GM23248 (cell line): ENCODE results near the gene ZNF460. TPM values are rescaled to one million over a fixed set of nuclear protein-coding genes. Genes with fewer than 3 reads are reported as not detected.
"Not testable (repeated sequence)": the region's sequence is repeated elsewhere in the genome, so short reads cannot be mapped to it uniquely, and the experiment has no call there.

Experiments
- DNase-seq: peaks from one replicate; pipeline ENCODE4 v3.0.0-alpha.2; 2015
- H2AFZ ChIP-seq: fragments of 200-600 bp; sonication (generic); 2 replicates; pipeline ENCODE4 v1.6.1; 2016; ENCODE audit warnings: antibody characterized with exemption
- H3F3A ChIP-seq: fragments of 200-600 bp; sonication (generic); 2 replicates; pipeline ENCODE4 v1.6.1; 2016; ENCODE audit warnings: mild to moderate bottlenecking, antibody characterized with exemption, mixed run types; ENCODE audit not compliant: insufficient read depth
- H3K27ac ChIP-seq: fragments of 200-600 bp; sonication (generic); 2 replicates; pipeline ENCODE4 v1.5.1; 2016; ENCODE audit warnings: mild to moderate bottlenecking
- H3K27me3 ChIP-seq: fragments of 200-600 bp; sonication (generic); replicated peaks from 2 replicates; pipeline ENCODE4 v1.6.1; 2016; ENCODE audit warnings: mild to moderate bottlenecking; ENCODE audit not compliant: insufficient read depth
- H3K36me3 ChIP-seq: fragments of 200-600 bp; sonication (generic); 2 replicates; pipeline ENCODE4 v1.6.1; 2016; ENCODE audit warnings: low read depth, mild to moderate bottlenecking
- H3K4me1 ChIP-seq: fragments of 200-600 bp; sonication (generic); 2 replicates; pipeline ENCODE4 v1.6.1; 2016; ENCODE audit warnings: mild to moderate bottlenecking; ENCODE audit not compliant: insufficient read depth
- H3K4me2 ChIP-seq: fragments of 200-600 bp; sonication (generic); one replicate; pipeline ENCODE4 v1.6.1; 2016; ENCODE audit warnings: mild to moderate bottlenecking; ENCODE audit not compliant: unreplicated experiment
- H3K4me3 ChIP-seq: fragments of 200-600 bp; sonication (generic); 2 replicates; pipeline ENCODE4 v1.5.1; 2016; ENCODE audit warnings: mild to moderate bottlenecking
- H3K79me2 ChIP-seq: fragments of 200-600 bp; sonication (generic); 2 replicates; pipeline ENCODE4 v1.6.1; 2016; ENCODE audit warnings: mild to moderate bottlenecking; ENCODE audit not compliant: insufficient read depth
- H3K9ac ChIP-seq: fragments of 200-600 bp; sonication (generic); 2 replicates; pipeline ENCODE4 v1.6.1; 2016; ENCODE audit warnings: mild to moderate bottlenecking
- H3K9me2 ChIP-seq: fragments of 200-600 bp; sonication (generic); 2 replicates; pipeline ENCODE4 v1.6.1; 2016; ENCODE audit warnings: mixed run types, mild to moderate bottlenecking, moderate library complexity; ENCODE audit not compliant: insufficient read depth
- H3K9me3 ChIP-seq: fragments of 200-600 bp; sonication (generic); one replicate; pipeline ENCODE4 v1.6.1; 2017; ENCODE audit warnings: low read depth
- H4K20me1 ChIP-seq: fragments of 200-600 bp; sonication (generic); 2 replicates; pipeline ENCODE4 v1.6.0; 2016; ENCODE audit not compliant: insufficient read depth
- EZH2 ChIP-seq: fragments of 200-600 bp; sonication (generic); IDR thresholded peaks from 2 replicates; pipeline ENCODE4 v1.6.1; 2018; ENCODE audit warnings: antibody characterized with exemption, mild to moderate bottlenecking; ENCODE audit not compliant: insufficient read depth, poor library complexity, severe bottlenecking
- EZH2phosphoT487 ChIP-seq: fragments of 200-600 bp; sonication (generic); IDR thresholded peaks from 2 replicates; pipeline ENCODE4 v1.6.1; 2018; ENCODE audit warnings: antibody characterized with exemption, moderate library complexity, mild to moderate bottlenecking, low read depth; ENCODE audit not compliant: insufficient read depth
- WGBS, 2 experiments: methylation state at CpG; one replicate each; pipeline ENCODE4 v1.1.6; 2015 to 2017; ENCODE audit warnings: low lambda C conversion rate in 2 of 2, low coverage in 1 of 2; ENCODE audit errors: missing lambda C conversion rate in 2 of 2; 5-methylcytosine and 5-hydroxymethylcytosine counted together
- in situ Hi-C: fragments of 300-500 bp; cut with MboI; formaldehyde crosslinking; loops from 2 replicates; pipeline ENCODE4 v1.15.0; 2020
- polyA plus RNA-seq: library from polyadenylated mRNA; unstranded; fragments of >200 nt; fragmentation: Nextera tagmentation; extraction: Ambion mirVana; gene quantifications from 2 replicates; pipeline ENCODE4 v1.2.1, GENCODE V29; 2016
- total RNA-seq: library from RNA; depleted of rRNA; stranded (reverse); fragments of >200 nt; shearing (Covaris generic); gene quantifications from 2 replicates; pipeline ENCODE4 v1.2.3, GENCODE V29; 2014

ZNF460 gene
- total and polyA plus RNA-seq, 2 experiments from 2014 or later: 7.6 to 49.3 TPM

DNA sequence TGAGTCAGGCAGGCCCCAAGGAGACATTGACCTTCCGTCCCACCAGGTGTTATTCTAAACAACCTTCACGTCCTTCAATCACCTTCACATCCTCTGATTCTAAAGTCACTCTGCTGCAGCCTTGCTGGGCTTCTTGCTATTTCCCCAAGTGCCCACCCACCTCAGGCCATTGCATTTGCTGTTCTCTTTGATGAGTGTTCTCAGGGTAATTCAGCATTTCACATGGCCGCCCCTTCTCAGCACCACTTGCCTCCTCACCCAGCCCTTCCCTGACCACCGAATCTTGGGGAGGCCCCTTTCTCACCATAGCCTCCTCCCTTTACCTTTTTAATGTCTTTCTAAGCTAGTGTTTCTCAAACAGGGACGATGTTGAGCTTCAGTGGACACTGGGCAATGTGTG lies 35.2 kb upstream of the ZNF460 start:
- no peak for TF ChIP-seq EZH2
- TF ChIP-seq EZH2phosphoT487: no peak
- WGBS, 2 experiments: 94 to 95% methylated on average over 5 of the region's 5 CpGs
- H3K4me2 ChIP-seq: no peak overlapping the region
- no peaks in the 10 kb centered on the region for H3F3A ChIP-seq
- H2AFZ ChIP-seq: no peak overlapping the region
- peaks cover 23% of the 10 kb centered on the region; the same call in 1 of the 2 replicates for H3K36me3 ChIP-seq
- peaks cover 12% of the 10 kb centered on the region for H3K4me1 ChIP-seq
- H3K9ac ChIP-seq: no peak overlapping the region
- no peak for DNase-seq
- H3K27me3 ChIP-seq: no peaks in the 10 kb centered on the region
- H3K27ac ChIP-seq: no peak overlapping the region
- H3K9me3 ChIP-seq: no peaks in the 10 kb centered on the region
- in situ Hi-C loops: no loop called here
- no peaks in the 10 kb centered on the region for H4K20me1 ChIP-seq
- H3K4me3 ChIP-seq: no peak overlapping the region
- no peaks in the 10 kb centered on the region for H3K9me2 ChIP-seq
- peaks cover 85% of the 10 kb centered on the region for H3K79me2 ChIP-seq

DNA sequence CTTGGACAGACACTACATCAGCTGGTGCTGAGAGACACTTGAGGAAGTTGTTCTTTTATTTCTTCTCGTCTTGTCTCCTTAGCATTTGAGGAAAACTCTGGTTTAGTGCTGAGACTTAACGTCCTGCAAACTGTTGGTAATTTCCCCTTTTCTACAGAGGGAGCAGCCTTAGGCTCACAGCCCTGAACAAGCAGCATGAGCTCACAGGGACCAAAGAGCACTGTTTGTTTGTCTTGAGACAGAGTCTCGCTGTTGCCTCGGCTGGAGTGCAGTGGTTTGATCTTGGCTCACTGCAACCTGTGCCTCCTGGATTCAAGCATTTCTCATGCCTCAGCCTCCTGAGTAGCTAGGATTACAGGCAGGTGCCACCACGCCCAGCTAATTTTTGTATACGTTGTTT lies 34.3 kb upstream of the ZNF460 start:
- H3K4me3 ChIP-seq: no peak overlapping the region
- H4K20me1 ChIP-seq: no peaks in the 10 kb centered on the region
- TF ChIP-seq EZH2phosphoT487: no peak
- TF ChIP-seq EZH2: no peak
- no peak overlapping the region for H3K27ac ChIP-seq
- no peak overlapping the region for H3K9ac ChIP-seq
- H3K9me3 ChIP-seq: no peaks in the 10 kb centered on the region
- no peak overlapping the region for H2AFZ ChIP-seq
- no peaks in the 10 kb centered on the region for H3K27me3 ChIP-seq
- in situ Hi-C loops: no loop called here
- H3K9me2 ChIP-seq: no peaks in the 10 kb centered on the region
- peaks cover 29% of the 10 kb centered on the region; the same call in 1 of the 2 replicates for H3K36me3 ChIP-seq
- peaks cover 87% of the 10 kb centered on the region for H3K79me2 ChIP-seq
- no peaks in the 10 kb centered on the region for H3F3A ChIP-seq
- WGBS, 2 experiments: 97 to 99% methylated on average over 6 of the region's 6 CpGs
- peaks cover 12% of the 10 kb centered on the region for H3K4me1 ChIP-seq
- DNase-seq: no peak
- no peak overlapping the region for H3K4me2 ChIP-seq

DNA sequence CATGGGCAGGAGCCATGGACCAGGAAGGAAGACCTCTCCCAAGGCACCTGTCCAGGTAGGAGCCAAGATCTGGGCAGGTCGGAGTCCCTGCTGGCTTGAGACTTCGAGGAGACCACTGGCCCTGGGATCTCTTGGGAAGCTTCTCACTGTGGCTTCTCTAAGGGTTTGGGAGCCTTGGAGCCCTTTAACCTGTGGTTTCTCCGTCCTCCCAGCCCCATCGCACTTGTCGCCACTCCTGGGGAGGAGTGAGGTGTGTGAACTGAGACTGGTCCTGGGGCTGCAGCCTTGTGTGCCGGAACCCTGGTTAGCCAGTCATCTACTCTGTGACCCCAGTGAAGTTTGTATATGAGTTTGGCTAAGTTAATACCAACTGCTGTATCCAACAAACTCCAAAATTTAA lies 31.6 kb upstream of the ZNF460 start:
- 82 to 83% methylated on average over 6 of the region's 6 CpGs for WGBS, 2 experiments
- DNase-seq: no peak
- no peaks in the 10 kb centered on the region for H3K9me2 ChIP-seq
- no peaks in the 10 kb centered on the region for H3K27me3 ChIP-seq
- TF ChIP-seq EZH2 (no peak), EZH2phosphoT487 (no peak)
- no peaks in the 10 kb centered on the region for H3K4me1 ChIP-seq
- no peaks in the 10 kb centered on the region for H3K9me3 ChIP-seq
- no peak overlapping the region for H2AFZ ChIP-seq
- H3K27ac ChIP-seq: no peak overlapping the region
- no peak overlapping the region for H3K4me2 ChIP-seq
- in situ Hi-C loops: no loop called here
- H3K9ac ChIP-seq: no peak overlapping the region
- H3F3A ChIP-seq: no peaks in the 10 kb centered on the region; the same call in 1 of the 2 replicates
- H3K79me2 ChIP-seq: peaks cover 82% of the 10 kb centered on the region
- no peaks in the 10 kb centered on the region for H4K20me1 ChIP-seq
- H3K36me3 ChIP-seq: peaks cover 55% of the 10 kb centered on the region
- no peak overlapping the region for H3K4me3 ChIP-seq

DNA sequence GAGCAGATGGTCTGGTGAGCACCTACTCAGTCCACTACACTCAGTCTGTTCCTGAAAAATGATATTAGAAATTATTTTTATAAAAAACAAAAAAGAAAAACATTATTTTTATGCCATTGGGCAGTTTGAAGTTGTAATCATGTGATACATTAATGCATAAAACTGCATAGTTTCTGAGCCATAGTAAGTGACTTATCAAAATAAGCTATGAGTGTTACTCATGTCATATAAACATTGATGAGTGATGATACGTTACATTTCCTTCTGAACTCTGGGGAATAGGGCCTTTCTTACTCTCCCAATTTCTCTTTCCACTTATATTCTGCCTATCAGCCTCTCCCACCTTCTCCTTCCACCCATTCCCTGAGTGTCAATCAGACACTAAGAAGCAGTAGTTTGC lies 31.0 kb upstream of the ZNF460 start:
- TF ChIP-seq EZH2phosphoT487 (no peak), EZH2 (no peak)
- H3K4me1 ChIP-seq: no peaks in the 10 kb centered on the region
- no peak overlapping the region for H2AFZ ChIP-seq
- no peak overlapping the region for H3K4me2 ChIP-seq
- no peak overlapping the region for H3K27ac ChIP-seq
- in situ Hi-C loops: no loop called here
- H3K9ac ChIP-seq: no peak overlapping the region
- WGBS, 2 experiments: 79 to 82% methylated on average over 1 of the region's 1 CpG
- no peak overlapping the region for H3K4me3 ChIP-seq
- H3K9me3 ChIP-seq: no peaks in the 10 kb centered on the region
- peaks cover 58% of the 10 kb centered on the region for H3K36me3 ChIP-seq
- H3F3A ChIP-seq: no peaks in the 10 kb centered on the region; the same call in none of the 2 replicates
- H3K27me3 ChIP-seq: no peaks in the 10 kb centered on the region
- no peak for DNase-seq
- H4K20me1 ChIP-seq: no peaks in the 10 kb centered on the region
- no peaks in the 10 kb centered on the region for H3K9me2 ChIP-seq
- peaks cover 82% of the 10 kb centered on the region for H3K79me2 ChIP-seq

DNA sequence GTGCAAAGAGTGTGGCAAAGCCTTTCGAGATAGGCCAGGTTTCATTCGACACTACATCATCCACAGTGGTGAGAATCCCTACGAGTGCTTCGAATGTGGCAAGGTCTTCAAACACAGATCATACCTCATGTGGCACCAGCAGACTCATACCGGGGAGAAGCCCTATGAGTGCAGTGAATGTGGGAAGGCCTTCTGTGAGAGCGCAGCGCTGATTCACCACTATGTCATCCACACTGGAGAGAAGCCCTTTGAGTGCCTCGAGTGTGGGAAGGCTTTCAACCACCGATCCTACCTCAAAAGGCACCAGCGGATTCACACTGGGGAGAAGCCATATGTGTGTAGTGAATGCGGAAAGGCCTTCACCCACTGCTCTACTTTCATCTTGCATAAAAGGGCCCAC lies 26.5 kb upstream of the ZNF460 start:
- H3K9ac ChIP-seq, H3K4me2 ChIP-seq, in situ Hi-C loops, H2AFZ ChIP-seq, H3K27ac ChIP-seq, H3F3A ChIP-seq, H4K20me1 ChIP-seq, H3K4me1 ChIP-seq, H3K9me3 ChIP-seq, H3K27me3 ChIP-seq, H3K9me2 ChIP-seq, H3K4me3 ChIP-seq: not testable (repeated sequence)
- Histone ChIP-seq H3K36me3 (peaks cover 66% of the 10 kb centered on the region), H3K79me2 (peaks cover 82% of the 10 kb centered on the region)
- DNase-seq: peak; percentile 12
- WGBS, 2 experiments: 94 to 97% methylated on average over 11 of the region's 11 CpGs
